Neural progenitor cell (in vitro differentiated cells): ENCODE data around the gene TMEM256. TPM values are rescaled to one million over a fixed set of nuclear protein-coding genes. Genes with fewer than 3 reads are reported as not detected.

Source experiments
- DNase-seq: peaks from one replicate; pipeline ENCODE4 v3.0.0-alpha.2; 2016; ENCODE audit warnings: low spot score
- H2AFZ ChIP-seq: fragments of 200-600 bp; sonication (generic); replicated peaks from 2 replicates; pipeline ENCODE4 v1.6.1; 2016; ENCODE audit warnings: antibody characterized with exemption
- H3F3A ChIP-seq: fragments of 200-600 bp; sonication (generic); 2 replicates; pipeline ENCODE4 v1.6.1; 2016; ENCODE audit warnings: antibody characterized with exemption, low read depth
- H3K27ac ChIP-seq: fragments of 200-600 bp; sonication (generic); 2 replicates; pipeline ENCODE4 v1.5.1; 2016; ENCODE audit warnings: mild to moderate bottlenecking
- H3K27me3 ChIP-seq: fragments of 200-600 bp; sonication (generic); 2 replicates; pipeline ENCODE4 v1.6.1; 2016; ENCODE audit warnings: mild to moderate bottlenecking, moderate library complexity
- H3K36me3 ChIP-seq: fragments of 200-600 bp; sonication (generic); 2 replicates; pipeline ENCODE4 v1.5.1; 2016
- H3K4me1 ChIP-seq: fragments of 200-600 bp; sonication (generic); 2 replicates; pipeline ENCODE4 v1.6.1; 2016; ENCODE audit warnings: mixed run types
- H3K4me2 ChIP-seq: fragments of 200-600 bp; sonication (generic); 2 replicates; pipeline ENCODE4 v1.6.1; 2016
- H3K4me3 ChIP-seq: fragments of 200-600 bp; sonication (generic); 2 replicates; pipeline ENCODE4 v1.5.1; 2016
- H3K79me2 ChIP-seq: fragments of 200-600 bp; sonication (generic); 2 replicates; pipeline ENCODE4 v1.6.1; 2016; ENCODE audit warnings: low read depth
- H3K9ac ChIP-seq: fragments of 200-600 bp; sonication (generic); 2 replicates; pipeline ENCODE4 v1.6.1; 2016
- H3K9me3 ChIP-seq: fragments of 200-600 bp; sonication (generic); 2 replicates; pipeline ENCODE4 v1.5.1; 2016; ENCODE audit warnings: low read depth
- H4K20me1 ChIP-seq: fragments of 200-600 bp; sonication (generic); 2 replicates; pipeline ENCODE4 v1.6.1; 2016; ENCODE audit warnings: low read depth
- H3K27ac Mint-ChIP-seq: 3 replicates; pipeline ENCODE4 v1.8.0; 2021; ENCODE audit warnings: mixed read lengths
- H3K27me3 Mint-ChIP-seq: 2 replicates; pipeline ENCODE4 v1.8.0; 2022; ENCODE audit warnings: low read depth, mild to moderate bottlenecking, inconsistent platforms, moderate library complexity, mixed read lengths; ENCODE audit not compliant: insufficient read depth
- H3K36me3 Mint-ChIP-seq: 3 replicates; pipeline ENCODE4 v1.8.0; 2021; ENCODE audit warnings: mixed read lengths
- H3K4me1 Mint-ChIP-seq: 3 replicates; pipeline ENCODE4 v1.8.0; 2021; ENCODE audit warnings: mixed read lengths
- H3K4me3 Mint-ChIP-seq: 3 replicates; pipeline ENCODE4 v1.8.0; 2021; ENCODE audit warnings: mild to moderate bottlenecking, moderate library complexity, mixed read lengths
- H3K9me3 Mint-ChIP-seq: 3 replicates; pipeline ENCODE4 v1.8.0; 2020; ENCODE audit warnings: mixed read lengths
- EZH2 ChIP-seq: fragments of 200-600 bp; sonication (generic); IDR thresholded peaks from 2 replicates; pipeline ENCODE4 v1.6.1; 2017; ENCODE audit warnings: antibody characterized with exemption, mild to moderate bottlenecking, moderate library complexity
- EZH2phosphoT487 ChIP-seq: fragments of 200-600 bp; sonication (generic); IDR thresholded peaks from 2 replicates; pipeline ENCODE4 v1.6.1; 2017; ENCODE audit warnings: antibody characterized with exemption
- total RNA-seq: library from RNA; depleted of rRNA; stranded (reverse); fragments of >200 nt; gene quantifications from 2 replicates; pipeline ENCODE4 v1.2.3, GENCODE V29; 2015; ENCODE audit warnings: low replicate concordance
- TF ChIP-seq, protein P1 (sequence below): fragments of 200-600 bp; sonication (generic); IDR thresholded peaks from 2 replicates; pipeline ENCODE4 v1.5.1; 2017; ENCODE audit warnings: antibody characterized with exemption, mild to moderate bottlenecking

Gene TMEM256
- total RNA-seq, 1 donor from 2014 or later = 72.0 TPM

DNA sequence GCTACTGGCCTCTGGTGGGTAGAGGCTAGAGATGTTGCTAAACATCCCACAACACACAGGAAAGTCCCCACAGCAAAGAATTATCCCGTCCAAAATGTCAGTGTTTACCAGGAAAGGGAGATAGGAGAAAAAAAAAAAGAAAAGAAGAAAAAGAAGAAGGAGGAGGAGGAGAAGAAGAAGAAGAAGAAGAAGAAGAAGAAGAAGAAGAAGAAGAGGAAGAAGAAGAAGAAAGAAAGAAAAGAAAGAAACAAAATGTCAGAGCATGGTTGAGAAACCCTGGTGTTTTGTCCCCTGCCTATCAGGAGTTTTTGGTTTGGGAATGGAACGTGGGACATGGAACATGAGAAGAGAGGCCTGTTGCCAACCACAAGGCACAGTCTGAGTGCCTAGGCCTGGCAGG lies 46.5 kb downstream of the TMEM256 start:
- Histone ChIP-seq H3K36me3 (no peaks in the 10 kb centered on the region), H3K4me1 (no peaks in the 10 kb centered on the region), H3K79me2 (no peaks in the 10 kb centered on the region), H3K9ac (no peak overlapping the region), H3K27me3 (no peaks in the 10 kb centered on the region), H3K4me2 (no peak overlapping the region), H4K20me1 (no peaks in the 10 kb centered on the region), H3K9me3 (no peaks in the 10 kb centered on the region), H2AFZ (no peak overlapping the region), H3F3A (peaks cover 8% of the 10 kb centered on the region), H3K27ac (no peak overlapping the region), H3K4me3 (no peak overlapping the region)
- Mint-ChIP-seq H3K9me3 (no peaks in the 10 kb centered on the region), H3K27ac (no peak overlapping the region), H3K4me1 (peaks cover 35% of the 10 kb centered on the region), H3K36me3 (no peaks in the 10 kb centered on the region), H3K4me3 (no peak overlapping the region), H3K27me3 (peaks cover 6% of the 10 kb centered on the region)
- no peak for DNase-seq
- TF ChIP-seq, protein P1, sequence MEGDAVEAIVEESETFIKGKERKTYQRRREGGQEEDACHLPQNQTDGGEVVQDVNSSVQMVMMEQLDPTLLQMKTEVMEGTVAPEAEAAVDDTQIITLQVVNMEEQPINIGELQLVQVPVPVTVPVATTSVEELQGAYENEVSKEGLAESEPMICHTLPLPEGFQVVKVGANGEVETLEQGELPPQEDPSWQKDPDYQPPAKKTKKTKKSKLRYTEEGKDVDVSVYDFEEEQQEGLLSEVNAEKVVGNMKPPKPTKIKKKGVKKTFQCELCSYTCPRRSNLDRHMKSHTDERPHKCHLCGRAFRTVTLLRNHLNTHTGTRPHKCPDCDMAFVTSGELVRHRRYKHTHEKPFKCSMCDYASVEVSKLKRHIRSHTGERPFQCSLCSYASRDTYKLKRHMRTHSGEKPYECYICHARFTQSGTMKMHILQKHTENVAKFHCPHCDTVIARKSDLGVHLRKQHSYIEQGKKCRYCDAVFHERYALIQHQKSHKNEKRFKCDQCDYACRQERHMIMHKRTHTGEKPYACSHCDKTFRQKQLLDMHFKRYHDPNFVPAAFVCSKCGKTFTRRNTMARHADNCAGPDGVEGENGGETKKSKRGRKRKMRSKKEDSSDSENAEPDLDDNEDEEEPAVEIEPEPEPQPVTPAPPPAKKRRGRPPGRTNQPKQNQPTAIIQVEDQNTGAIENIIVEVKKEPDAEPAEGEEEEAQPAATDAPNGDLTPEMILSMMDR = no peak
- TF ChIP-seq EZH2phosphoT487 (no peak), EZH2 (no peak)

DNA sequence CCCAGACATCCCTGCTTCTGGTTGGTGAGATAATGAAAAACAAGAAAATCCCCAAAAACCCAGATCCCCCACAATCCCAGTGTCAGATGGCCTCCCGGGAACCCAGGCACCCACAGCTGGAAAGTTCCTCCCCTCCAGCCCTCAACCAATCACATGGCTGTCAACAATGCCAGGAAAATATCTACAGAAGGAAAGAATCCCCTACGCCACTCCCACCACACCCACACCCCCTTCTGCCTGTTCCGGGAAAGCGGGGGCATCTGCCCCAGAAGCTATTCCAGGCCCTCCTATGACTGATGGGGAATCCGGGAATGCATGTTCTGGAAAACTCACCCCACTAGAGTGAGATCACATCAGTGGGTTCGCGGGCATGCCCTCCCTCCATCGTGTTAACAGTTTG lies 47.1 kb downstream of the TMEM256 start:
- Histone ChIP-seq H3K9me3 (no peaks in the 10 kb centered on the region), H3K27me3 (no peaks in the 10 kb centered on the region), H3K79me2 (no peaks in the 10 kb centered on the region), H3K9ac (no peak overlapping the region), H3K36me3 (no peaks in the 10 kb centered on the region), H3K4me3 (no peak overlapping the region), H3F3A (peaks cover 14% of the 10 kb centered on the region), H4K20me1 (no peaks in the 10 kb centered on the region), H3K4me1 (no peaks in the 10 kb centered on the region), H2AFZ (peak overlapping the region; percentile 73), H3K27ac (no peak overlapping the region), H3K4me2 (peak overlapping the region; percentile 51)
- no peak overlapping the region for H3K27ac Mint-ChIP-seq
- H3K36me3 Mint-ChIP-seq = no peaks in the 10 kb centered on the region
- H3K27me3 Mint-ChIP-seq = peaks cover 4% of the 10 kb centered on the region
- H3K4me1 Mint-ChIP-seq = peaks cover 36% of the 10 kb centered on the region
- no peaks in the 10 kb centered on the region for H3K9me3 Mint-ChIP-seq
- TF ChIP-seq, protein P1 = no peak
- TF ChIP-seq EZH2phosphoT487 (no peak), EZH2 (no peak)
- no peak for DNase-seq
- peak overlapping the region; percentile 41 for H3K4me3 Mint-ChIP-seq

DNA sequence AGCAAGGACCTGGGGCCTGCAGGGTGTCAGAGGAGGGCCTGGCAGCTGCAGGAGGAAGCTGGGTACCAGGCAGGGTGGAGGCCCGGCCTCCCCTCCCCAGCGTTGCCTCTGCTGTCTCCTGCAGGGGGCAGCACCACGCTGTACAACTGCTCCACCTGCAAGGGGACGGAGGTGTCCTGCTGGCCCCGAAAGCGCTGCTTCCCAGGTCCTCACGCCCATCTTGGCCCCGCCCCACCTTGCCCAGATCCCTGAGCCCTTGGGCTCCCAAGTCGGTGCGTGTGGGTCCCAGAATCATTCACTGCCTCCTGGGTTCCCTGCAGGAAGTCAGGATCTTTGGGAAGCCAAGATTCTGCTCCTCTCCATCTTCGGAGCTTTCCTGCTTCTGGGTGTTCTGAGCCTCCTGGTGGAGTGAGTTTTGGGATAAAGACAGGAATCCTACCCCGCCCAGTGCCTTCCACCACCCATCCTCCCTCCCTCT lies 47.8 kb downstream of the TMEM256 start:
- no peaks in the 10 kb centered on the region for H3K79me2 ChIP-seq
- Mint-ChIP-seq H3K9me3 (no peaks in the 10 kb centered on the region), H3K27ac (no peak overlapping the region), H3K4me1 (peaks cover 38% of the 10 kb centered on the region), H3K36me3 (no peaks in the 10 kb centered on the region), H3K27me3 (peaks cover 4% of the 10 kb centered on the region), H3K4me3 (no peak overlapping the region)
- no peaks in the 10 kb centered on the region for H3K9me3 ChIP-seq
- peak overlapping the region; percentile 4 for H3K4me3 ChIP-seq
- H2AFZ ChIP-seq = peak overlapping the region; percentile 73
- H3K27ac ChIP-seq = no peak overlapping the region
- H3K9ac ChIP-seq = no peak overlapping the region
- H3K36me3 ChIP-seq = no peaks in the 10 kb centered on the region
- peaks cover 21% of the 10 kb centered on the region for H3F3A ChIP-seq
- no peaks in the 10 kb centered on the region for H3K4me1 ChIP-seq
- H3K4me2 ChIP-seq = peak overlapping the region; percentile 51
- peaks cover 2% of the 10 kb centered on the region for H3K27me3 ChIP-seq
- peak; percentile 93 for DNase-seq
- no peak for TF ChIP-seq EZH2phosphoT487
- TF ChIP-seq, protein P1 = peak; percentile 92
- TF ChIP-seq EZH2 = no peak
- no peaks in the 10 kb centered on the region for H4K20me1 ChIP-seq
